Smooth muscle cell (in vitro differentiated cells): ENCODE data around the gene ANKRD11. TPM values are rescaled to one million over a fixed set of nuclear protein-coding genes. Genes with fewer than 3 reads are reported as not detected.

Experiments used
- DNase-seq: peaks from one replicate; lab custom pipeline; 2025; ENCODE audit not compliant: unreplicated experiment; lab: John Stamatoyannopoulos, UW
- H2AFZ ChIP-seq: fragments of 200-600 bp; sonication (generic); 2 replicates; pipeline ENCODE4 v1.6.0; 2016; ENCODE audit warnings: antibody characterized with exemption, low read depth, mild to moderate bottlenecking
- H3F3A ChIP-seq: fragments of 200-600 bp; sonication (generic); 2 replicates; pipeline ENCODE4 v1.6.0; 2017; ENCODE audit warnings: antibody characterized with exemption, low read depth
- H3K27ac ChIP-seq: fragments of 200-600 bp; sonication (generic); 2 replicates; pipeline ENCODE4 v1.5.1; 2016; ENCODE audit warnings: low read depth, mild to moderate bottlenecking
- H3K27me3 ChIP-seq: fragments of 200-600 bp; sonication (generic); 2 replicates; pipeline ENCODE4 v1.6.1; 2016; ENCODE audit warnings: low read depth, mild to moderate bottlenecking
- H3K36me3 ChIP-seq: fragments of 200-600 bp; sonication (generic); 2 replicates; pipeline ENCODE4 v1.5.1; 2016; ENCODE audit warnings: low read depth
- H3K4me1 ChIP-seq: fragments of 200-600 bp; sonication (generic); 2 replicates; pipeline ENCODE4 v1.5.1; 2016; ENCODE audit warnings: low read depth
- H3K4me2 ChIP-seq: fragments of 200-600 bp; sonication (generic); 2 replicates; pipeline ENCODE4 v1.6.0; 2016; ENCODE audit warnings: mild to moderate bottlenecking
- H3K4me3 ChIP-seq: fragments of 200-600 bp; sonication (generic); 2 replicates; pipeline ENCODE4 v1.5.1; 2016; ENCODE audit warnings: mild to moderate bottlenecking
- H3K79me2 ChIP-seq: fragments of 200-600 bp; sonication (generic); 2 replicates; pipeline ENCODE4 v1.6.0; 2016; ENCODE audit warnings: low read depth, mild to moderate bottlenecking
- H3K9ac ChIP-seq: fragments of 200-600 bp; sonication (generic); 2 replicates; pipeline ENCODE4 v1.6.0; 2016; ENCODE audit warnings: low read depth
- H3K9me3 ChIP-seq: fragments of 200-600 bp; sonication (generic); replicated peaks from 2 replicates; pipeline ENCODE4 v1.5.1; 2016; ENCODE audit warnings: low read depth
- H4K20me1 ChIP-seq: fragments of 200-600 bp; sonication (generic); 2 replicates; pipeline ENCODE4 v1.6.0; 2016; ENCODE audit warnings: low read depth
- WGBS: methylation state at CpG from one replicate; pipeline ENCODE4 v1.1.7; 2016; ENCODE audit warnings: low lambda C conversion rate; 5-methylcytosine and 5-hydroxymethylcytosine counted together
- polyA plus RNA-seq: library from polyadenylated mRNA; unstranded; fragments of >200 nt; fragmentation: Nextera tagmentation; extraction: Ambion mirVana; gene quantifications from 2 replicates; pipeline ENCODE4 v1.2.1, GENCODE V29; 2016
- total RNA-seq: library from RNA; depleted of rRNA; stranded (reverse); fragments of >200 nt; gene quantifications from 2 replicates; pipeline ENCODE4 v1.2.3, GENCODE V29; 2014
- TF ChIP-seq, protein P1 (sequence below): fragments of 200-600 bp; sonication (generic); IDR thresholded peaks from 2 replicates; pipeline ENCODE4 v1.5.1; 2017; ENCODE audit warnings: borderline replicate concordance, mild to moderate bottlenecking, antibody characterized with exemption; ENCODE audit not compliant: insufficient read depth, poor library complexity, severe bottlenecking

The ANKRD11 gene
- total and polyA plus RNA-seq, 2 experiments from 2014 or later: 31.5 to 105 TPM

DNA sequence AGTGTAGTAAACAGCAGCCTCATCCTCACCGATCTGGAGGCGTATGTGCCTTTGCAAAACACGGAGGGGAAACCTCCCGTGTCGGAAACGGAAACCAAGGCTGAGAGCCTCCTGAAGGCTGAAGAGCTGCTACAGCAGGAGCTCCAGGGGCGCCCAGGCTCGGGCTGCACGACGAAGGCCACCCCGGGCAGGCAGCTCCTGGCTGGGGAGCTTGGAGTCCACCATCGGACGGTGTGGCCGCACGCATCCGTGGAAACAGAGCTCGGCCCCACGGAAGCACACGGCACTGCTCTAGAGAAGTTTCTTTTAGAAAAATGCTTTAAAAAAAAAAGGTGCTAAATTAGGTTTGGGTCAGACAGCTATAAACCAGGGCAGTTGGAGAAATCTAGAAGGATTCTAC lies 201.4 kb downstream of the ANKRD11 start:
- H3K4me3 ChIP-seq: no peak overlapping the region
- peaks cover 7% of the 10 kb centered on the region for H3K4me1 ChIP-seq
- 97% methylated on average over 19 of the region's 19 CpGs for WGBS
- peaks cover 58% of the 10 kb centered on the region for H4K20me1 ChIP-seq
- no peaks in the 10 kb centered on the region for H3F3A ChIP-seq
- no peak overlapping the region for H3K9ac ChIP-seq
- no peak for DNase-seq
- no peak overlapping the region for H3K27ac ChIP-seq
- H2AFZ ChIP-seq: no peak overlapping the region
- H3K4me2 ChIP-seq: no peak overlapping the region
- peaks cover 5% of the 10 kb centered on the region for H3K36me3 ChIP-seq
- H3K79me2 ChIP-seq: peaks cover 22% of the 10 kb centered on the region
- no peaks in the 10 kb centered on the region for H3K27me3 ChIP-seq
- TF ChIP-seq, protein P1, sequence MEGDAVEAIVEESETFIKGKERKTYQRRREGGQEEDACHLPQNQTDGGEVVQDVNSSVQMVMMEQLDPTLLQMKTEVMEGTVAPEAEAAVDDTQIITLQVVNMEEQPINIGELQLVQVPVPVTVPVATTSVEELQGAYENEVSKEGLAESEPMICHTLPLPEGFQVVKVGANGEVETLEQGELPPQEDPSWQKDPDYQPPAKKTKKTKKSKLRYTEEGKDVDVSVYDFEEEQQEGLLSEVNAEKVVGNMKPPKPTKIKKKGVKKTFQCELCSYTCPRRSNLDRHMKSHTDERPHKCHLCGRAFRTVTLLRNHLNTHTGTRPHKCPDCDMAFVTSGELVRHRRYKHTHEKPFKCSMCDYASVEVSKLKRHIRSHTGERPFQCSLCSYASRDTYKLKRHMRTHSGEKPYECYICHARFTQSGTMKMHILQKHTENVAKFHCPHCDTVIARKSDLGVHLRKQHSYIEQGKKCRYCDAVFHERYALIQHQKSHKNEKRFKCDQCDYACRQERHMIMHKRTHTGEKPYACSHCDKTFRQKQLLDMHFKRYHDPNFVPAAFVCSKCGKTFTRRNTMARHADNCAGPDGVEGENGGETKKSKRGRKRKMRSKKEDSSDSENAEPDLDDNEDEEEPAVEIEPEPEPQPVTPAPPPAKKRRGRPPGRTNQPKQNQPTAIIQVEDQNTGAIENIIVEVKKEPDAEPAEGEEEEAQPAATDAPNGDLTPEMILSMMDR: no peak
- H3K9me3 ChIP-seq: no peaks in the 10 kb centered on the region

DNA sequence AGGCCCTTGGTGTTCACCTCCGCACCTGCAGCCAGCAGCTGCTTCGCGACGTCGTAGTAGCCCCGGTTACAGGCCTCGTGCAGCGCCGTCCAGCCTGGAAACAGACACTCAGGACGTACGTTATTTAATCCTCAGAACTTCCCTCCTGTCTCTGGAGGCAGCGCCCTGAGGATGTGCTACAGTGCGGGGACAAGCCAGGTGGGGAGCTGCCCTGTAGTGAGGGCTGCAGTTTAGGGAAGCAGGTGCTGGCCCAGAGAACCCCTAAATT lies 201.8 kb downstream of the ANKRD11 start:
- Histone ChIP-seq H3K9ac (no peak overlapping the region), H3K27ac (no peak overlapping the region), H3K36me3 (peaks cover 5% of the 10 kb centered on the region), H2AFZ (no peak overlapping the region), H3K79me2 (peaks cover 19% of the 10 kb centered on the region), H3K4me2 (no peak overlapping the region), H3F3A (no peaks in the 10 kb centered on the region), H4K20me1 (peaks cover 54% of the 10 kb centered on the region), H3K4me1 (peaks cover 7% of the 10 kb centered on the region), H3K4me3 (no peak overlapping the region), H3K27me3 (no peaks in the 10 kb centered on the region), H3K9me3 (no peaks in the 10 kb centered on the region)
- WGBS: 96% methylated on average over 13 of the region's 13 CpGs
- DNase-seq: no peak
- TF ChIP-seq, protein P1: no peak

DNA sequence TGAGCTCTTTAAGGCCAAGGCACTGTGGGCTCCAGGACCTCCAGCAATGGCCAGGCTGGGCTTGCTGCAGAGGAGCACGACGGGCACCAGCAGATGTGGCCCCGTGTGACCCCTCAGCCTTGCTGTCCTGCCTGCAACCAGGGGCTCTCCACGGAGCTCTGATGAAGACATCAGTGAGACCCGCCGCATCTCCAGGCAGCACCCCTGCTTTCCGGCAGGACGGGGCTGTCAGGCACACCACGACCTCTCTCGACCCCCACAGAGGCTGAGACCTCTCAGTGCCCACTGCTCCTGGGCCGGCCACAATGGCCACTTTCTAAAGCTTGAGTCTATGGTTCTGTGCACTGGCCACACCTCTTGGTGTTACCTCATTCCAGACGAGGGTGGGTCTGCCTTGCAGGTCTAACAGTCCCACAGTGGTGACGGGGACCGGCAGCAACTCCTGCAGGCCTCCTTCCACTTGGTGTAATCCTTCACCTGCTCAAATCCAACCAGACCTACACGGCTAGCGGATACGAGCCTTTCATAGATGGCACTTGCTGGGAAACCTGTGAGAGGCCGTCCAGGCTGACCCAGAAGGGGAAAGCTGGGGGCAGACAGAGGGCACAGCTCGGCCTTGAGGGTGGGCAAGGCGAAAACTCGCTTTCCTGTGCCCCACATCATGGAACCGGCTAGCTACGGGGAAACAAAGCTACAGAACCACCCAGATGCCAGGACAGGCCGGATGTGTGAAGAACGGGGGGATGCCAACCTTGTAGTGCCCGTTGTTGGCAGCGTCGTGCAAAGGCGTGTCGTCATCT lies 202.4 kb downstream of the ANKRD11 start:
- H3F3A ChIP-seq: no peaks in the 10 kb centered on the region
- peaks cover 17% of the 10 kb centered on the region for H3K79me2 ChIP-seq
- peaks cover 5% of the 10 kb centered on the region for H3K36me3 ChIP-seq
- H4K20me1 ChIP-seq: peaks cover 50% of the 10 kb centered on the region
- DNase-seq: no peak
- H3K27ac ChIP-seq: no peak overlapping the region
- no peaks in the 10 kb centered on the region for H3K27me3 ChIP-seq
- no peak overlapping the region for H2AFZ ChIP-seq
- no peak overlapping the region for H3K9ac ChIP-seq
- H3K9me3 ChIP-seq: no peaks in the 10 kb centered on the region
- WGBS: 97% methylated on average over 30 of the region's 30 CpGs
- TF ChIP-seq, protein P1: no peak
- H3K4me1 ChIP-seq: peaks cover 7% of the 10 kb centered on the region
- no peak overlapping the region for H3K4me2 ChIP-seq
- no peak overlapping the region for H3K4me3 ChIP-seq

DNA sequence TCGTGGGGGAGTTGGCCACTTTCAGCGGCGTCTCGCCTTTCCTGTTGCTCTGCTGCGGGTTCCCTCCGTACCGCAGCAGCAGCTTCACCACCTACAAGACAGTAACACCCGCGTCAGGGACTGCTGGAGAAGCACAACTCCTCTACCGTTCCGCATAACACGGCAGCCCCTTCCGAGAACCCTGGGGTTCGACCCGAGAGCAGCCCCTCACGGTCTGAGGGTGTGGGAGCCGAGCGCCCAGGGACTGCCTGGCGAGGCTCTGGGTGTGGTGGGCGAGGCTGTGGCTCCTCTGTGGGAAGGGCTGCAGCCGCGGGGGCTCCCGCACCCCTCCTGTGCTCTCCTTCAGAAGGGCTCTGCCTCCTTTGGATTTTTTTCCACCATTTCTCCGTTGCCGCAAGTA lies 204.3 kb downstream of the ANKRD11 start:
- Histone ChIP-seq H3K27me3 (no peaks in the 10 kb centered on the region), H3K27ac (no peak overlapping the region), H3K4me2 (no peak overlapping the region), H2AFZ (no peak overlapping the region), H3K9me3 (no peaks in the 10 kb centered on the region), H3K4me3 (no peak overlapping the region), H3K9ac (no peak overlapping the region), H4K20me1 (peaks cover 31% of the 10 kb centered on the region), H3K36me3 (peaks cover 5% of the 10 kb centered on the region), H3F3A (no peaks in the 10 kb centered on the region), H3K4me1 (peaks cover 4% of the 10 kb centered on the region), H3K79me2 (peaks cover 5% of the 10 kb centered on the region)
- WGBS: 93% methylated on average over 25 of the region's 25 CpGs
- DNase-seq: no peak
- TF ChIP-seq, protein P1: no peak
